K562 (cell line): Measurements from ENCODE around the gene SOCS2. TPM values are rescaled to one million over a fixed set of nuclear protein-coding genes. Genes with fewer than 3 reads are reported as not detected.

Experiments
- BRD9 ChIP-seq: fragments of 450-650 bp; IDR thresholded peaks from 2 replicates; pipeline ENCODE4 v1.6.1; 2018; ENCODE audit warnings: low read depth; ENCODE audit not compliant: partially characterized antibody
- CREM ChIP-seq: IDR thresholded peaks from 2 replicates; pipeline ENCODE4 v1.6.1; 2014; ENCODE audit warnings: antibody characterized with exemption, low read depth
- ELF1 ChIP-seq: fragments of 200-800 bp; sonication (Bioruptor generic); IDR thresholded peaks from 2 replicates; pipeline ENCODE4 v1.6.1; 2016; ENCODE audit warnings: missing genetic modification characterization, missing compliant biosample characterization
- HIVEP1 ChIP-seq: fragments of 250-450 bp; sonication (Bioruptor Pico); IDR thresholded peaks from 2 replicates; pipeline ENCODE4 v1.4.0; 2020; ENCODE audit warnings: mild to moderate bottlenecking
- MBD2 ChIP-seq: sonication (generic); IDR thresholded peaks from 2 replicates; pipeline ENCODE4 v1.6.1; 2016; ENCODE audit warnings: low read depth, borderline replicate concordance
- MIER1 ChIP-seq: fragments of 450-650 bp; IDR thresholded peaks from 2 replicates; pipeline ENCODE4 v1.6.1; 2016; ENCODE audit warnings: antibody characterized with exemption, mild to moderate bottlenecking, low read depth
- MTA2 ChIP-seq: fragments of 450-650 bp; IDR thresholded peaks from 2 replicates; pipeline ENCODE4 v1.6.1; 2016; ENCODE audit warnings: low read depth
- NCOA1 ChIP-seq: fragments of 450-650 bp; IDR thresholded peaks from 2 replicates; pipeline ENCODE4 v1.6.1; 2016; ENCODE audit warnings: low read depth
- NFYB ChIP-seq: IDR thresholded peaks from 2 replicates; pipeline ENCODE4 v1.6.1; 2011; ENCODE audit warnings: mild to moderate bottlenecking, moderate library complexity; ENCODE audit not compliant: insufficient read length; ENCODE audit errors: extremely low read depth
- RAD51 ChIP-seq: fragments of 450-650 bp; IDR thresholded peaks from 2 replicates; pipeline ENCODE4 v1.7.1; 2016; ENCODE audit warnings: low read depth, mild to moderate bottlenecking, borderline replicate concordance
- RBM14 ChIP-seq: fragments of 200-400 bp; formaldehyde crosslinking; IDR thresholded peaks from 2 replicates; pipeline ENCODE4 v1.6.1; 2018; ENCODE audit warnings: low read depth, mild to moderate bottlenecking, low read length, moderate library complexity, borderline replicate concordance; ENCODE audit not compliant: insufficient read depth
- SMAD4 ChIP-seq: fragments of 250-450 bp; sonication (Bioruptor Pico); conservative IDR thresholded peaks from 2 replicates; pipeline ENCODE4 v1.8.0; 2021; ENCODE audit warnings: inconsistent platforms, mild to moderate bottlenecking, moderate library complexity
- SP2 ChIP-seq: IDR thresholded peaks from 2 replicates; pipeline ENCODE4 v1.6.1; 2011; ENCODE audit warnings: mild to moderate bottlenecking, low read depth, low read length, moderate library complexity; ENCODE audit not compliant: poor library complexity, severe bottlenecking; ENCODE audit errors: extremely low read depth
- STAG1 ChIP-seq: sonication (generic); formaldehyde crosslinking; IDR thresholded peaks from 2 replicates; pipeline ENCODE4 v1.5.0; 2020; ENCODE audit warnings: missing genetic modification reagents, borderline replicate concordance
- SUPT5H ChIP-seq: fragments of 450-650 bp; IDR thresholded peaks from 2 replicates; pipeline ENCODE4 v1.6.1; 2016
- ZNF76 ChIP-seq: fragments of 250-450 bp; sonication (Bioruptor Pico); IDR thresholded peaks from 2 replicates; pipeline ENCODE4 v1.4.0; 2020; ENCODE audit warnings: mild to moderate bottlenecking, moderate library complexity, borderline replicate concordance
- polyA plus RNA-seq, 8 experiments: library from polyadenylated mRNA; depleted of rRNA in 4 of 8; stranded (reverse) in 5 of 8; unstranded in 3 of 8; fragments of >200 nt; fragmentation: Nextera tagmentation in 2 of 8; fragmentation: Illumina TruSeq in 1 of 8; extraction: Ambion mirVana in 2 of 8; extraction: Trizol in 1 of 8; gene quantifications; 2 replicates each; pipeline versions ENCODE4 v1.2.1 to v1.2.3, GENCODE V29; 2011 to 2014; ENCODE audit warnings: inconsistent platforms in 1 of 8, missing spikeins in 1 of 8
- total RNA-seq, 7 experiments: library from RNA; depleted of rRNA in 6 of 7; stranded (reverse); fragments of >200 nt in 6 of 7; fragmentation: Illumina TruSeq in 2 of 7; extraction: Trizol in 2 of 7; gene quantifications; 2 replicates each; pipeline versions ENCODE4 v1.2.1 to v1.2.3, GENCODE V29; 2011 to 2021; ENCODE audit warnings: low replicate concordance in 1 of 7
- TF ChIP-seq, protein P1 (sequence below): fragments of 450-650 bp; IDR thresholded peaks from 2 replicates; pipeline ENCODE4 v1.6.1; 2016; ENCODE audit warnings: mild to moderate bottlenecking
- TF ChIP-seq, protein P2 (sequence below): sonication (generic); formaldehyde crosslinking; IDR thresholded peaks from 2 replicates; pipeline ENCODE4 v1.8.0; 2022; ENCODE audit warnings: mild to moderate bottlenecking, missing genetic modification reagents
- TF ChIP-seq, protein P3 (sequence below): fragments of 200-400 bp; formaldehyde crosslinking; IDR thresholded peaks from 2 replicates; pipeline ENCODE4 v1.6.1; 2017; ENCODE audit warnings: mild to moderate bottlenecking, low read depth, low read length, moderate library complexity
- TF ChIP-seq, protein P4 (sequence below): fragments of 150-350 bp; IDR thresholded peaks from 2 replicates; pipeline ENCODE4 v1.6.1; 2014; ENCODE audit warnings: low read depth, mild to moderate bottlenecking, low read length, borderline replicate concordance

SOCS2 gene
- total and polyA plus RNA-seq, 9 of the 15 experiments (the other 6 are each of a cell fraction or from before 2014, with no cell fraction given): 37.0 to 162 (median 98.7) TPM

DNA sequence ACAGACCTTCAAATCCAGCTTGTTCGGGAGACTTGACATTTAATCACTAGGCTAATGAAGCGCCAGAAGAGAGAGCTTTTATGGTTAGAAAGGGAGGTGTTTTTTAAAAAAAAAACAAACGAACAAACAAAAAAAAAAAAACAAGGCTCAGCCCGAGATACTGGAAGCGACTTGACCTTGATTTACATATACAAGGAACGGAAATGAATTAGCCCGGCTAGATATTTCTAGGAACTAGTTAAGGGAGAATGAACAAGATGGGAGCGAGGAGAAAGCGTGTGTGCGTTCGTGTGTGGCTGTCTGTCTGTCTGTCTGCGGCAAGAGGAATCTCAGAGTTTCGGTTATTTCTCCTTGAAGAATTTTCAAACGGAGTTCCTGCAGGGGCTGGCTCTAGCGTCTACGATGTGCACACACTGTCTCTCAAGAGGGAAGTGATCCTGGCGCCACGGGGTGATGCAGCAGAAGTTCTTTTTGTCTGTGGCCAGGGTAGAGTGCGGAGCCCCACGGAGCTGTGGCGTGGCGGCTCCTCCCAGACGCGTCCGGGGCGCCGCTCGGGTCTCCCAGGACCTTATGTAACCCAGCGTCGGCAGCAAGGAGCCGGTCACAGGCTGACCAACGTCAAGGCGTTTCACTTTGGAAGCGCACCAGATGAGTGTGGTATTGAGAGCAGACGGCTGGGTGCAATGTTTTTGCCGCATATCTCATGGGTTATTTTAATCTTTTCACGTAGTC is 18.8 kb downstream of the SOCS2 start (continued):
- TF ChIP-seq SMAD4 (CRISPR knock-in tag) (peak; percentile 99), ELF1 (no peak), NFYB (no peak), HIVEP1 (CRISPR knock-in tag) (no peak), MIER1 (no peak), RAD51 (no peak), SP2 (no peak), RBM14 (no peak), BRD9 (peak; percentile 76), MBD2 (no peak), NCOA1 (no peak), CREM (peak; percentile 60), SUPT5H (peak; percentile 78), STAG1 (CRISPR knock-in tag) (no peak), MTA2 (peak; percentile 48), ZNF76 (CRISPR knock-in tag) (no peak)
- TF ChIP-seq, protein P1, sequence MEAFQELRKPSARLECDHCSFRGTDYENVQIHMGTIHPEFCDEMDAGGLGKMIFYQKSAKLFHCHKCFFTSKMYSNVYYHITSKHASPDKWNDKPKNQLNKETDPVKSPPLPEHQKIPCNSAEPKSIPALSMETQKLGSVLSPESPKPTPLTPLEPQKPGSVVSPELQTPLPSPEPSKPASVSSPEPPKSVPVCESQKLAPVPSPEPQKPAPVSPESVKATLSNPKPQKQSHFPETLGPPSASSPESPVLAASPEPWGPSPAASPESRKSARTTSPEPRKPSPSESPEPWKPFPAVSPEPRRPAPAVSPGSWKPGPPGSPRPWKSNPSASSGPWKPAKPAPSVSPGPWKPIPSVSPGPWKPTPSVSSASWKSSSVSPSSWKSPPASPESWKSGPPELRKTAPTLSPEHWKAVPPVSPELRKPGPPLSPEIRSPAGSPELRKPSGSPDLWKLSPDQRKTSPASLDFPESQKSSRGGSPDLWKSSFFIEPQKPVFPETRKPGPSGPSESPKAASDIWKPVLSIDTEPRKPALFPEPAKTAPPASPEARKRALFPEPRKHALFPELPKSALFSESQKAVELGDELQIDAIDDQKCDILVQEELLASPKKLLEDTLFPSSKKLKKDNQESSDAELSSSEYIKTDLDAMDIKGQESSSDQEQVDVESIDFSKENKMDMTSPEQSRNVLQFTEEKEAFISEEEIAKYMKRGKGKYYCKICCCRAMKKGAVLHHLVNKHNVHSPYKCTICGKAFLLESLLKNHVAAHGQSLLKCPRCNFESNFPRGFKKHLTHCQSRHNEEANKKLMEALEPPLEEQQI: no peak
- TF ChIP-seq, protein P2, sequence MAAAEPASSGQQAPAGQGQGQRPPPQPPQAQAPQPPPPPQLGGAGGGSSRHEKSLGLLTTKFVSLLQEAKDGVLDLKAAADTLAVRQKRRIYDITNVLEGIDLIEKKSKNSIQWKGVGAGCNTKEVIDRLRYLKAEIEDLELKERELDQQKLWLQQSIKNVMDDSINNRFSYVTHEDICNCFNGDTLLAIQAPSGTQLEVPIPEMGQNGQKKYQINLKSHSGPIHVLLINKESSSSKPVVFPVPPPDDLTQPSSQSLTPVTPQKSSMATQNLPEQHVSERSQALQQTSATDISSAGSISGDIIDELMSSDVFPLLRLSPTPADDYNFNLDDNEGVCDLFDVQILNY: no peak
- TF ChIP-seq, protein P3, sequence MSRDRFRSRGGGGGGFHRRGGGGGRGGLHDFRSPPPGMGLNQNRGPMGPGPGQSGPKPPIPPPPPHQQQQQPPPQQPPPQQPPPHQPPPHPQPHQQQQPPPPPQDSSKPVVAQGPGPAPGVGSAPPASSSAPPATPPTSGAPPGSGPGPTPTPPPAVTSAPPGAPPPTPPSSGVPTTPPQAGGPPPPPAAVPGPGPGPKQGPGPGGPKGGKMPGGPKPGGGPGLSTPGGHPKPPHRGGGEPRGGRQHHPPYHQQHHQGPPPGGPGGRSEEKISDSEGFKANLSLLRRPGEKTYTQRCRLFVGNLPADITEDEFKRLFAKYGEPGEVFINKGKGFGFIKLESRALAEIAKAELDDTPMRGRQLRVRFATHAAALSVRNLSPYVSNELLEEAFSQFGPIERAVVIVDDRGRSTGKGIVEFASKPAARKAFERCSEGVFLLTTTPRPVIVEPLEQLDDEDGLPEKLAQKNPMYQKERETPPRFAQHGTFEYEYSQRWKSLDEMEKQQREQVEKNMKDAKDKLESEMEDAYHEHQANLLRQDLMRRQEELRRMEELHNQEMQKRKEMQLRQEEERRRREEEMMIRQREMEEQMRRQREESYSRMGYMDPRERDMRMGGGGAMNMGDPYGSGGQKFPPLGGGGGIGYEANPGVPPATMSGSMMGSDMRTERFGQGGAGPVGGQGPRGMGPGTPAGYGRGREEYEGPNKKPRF: no peak
- TF ChIP-seq, protein P4, sequence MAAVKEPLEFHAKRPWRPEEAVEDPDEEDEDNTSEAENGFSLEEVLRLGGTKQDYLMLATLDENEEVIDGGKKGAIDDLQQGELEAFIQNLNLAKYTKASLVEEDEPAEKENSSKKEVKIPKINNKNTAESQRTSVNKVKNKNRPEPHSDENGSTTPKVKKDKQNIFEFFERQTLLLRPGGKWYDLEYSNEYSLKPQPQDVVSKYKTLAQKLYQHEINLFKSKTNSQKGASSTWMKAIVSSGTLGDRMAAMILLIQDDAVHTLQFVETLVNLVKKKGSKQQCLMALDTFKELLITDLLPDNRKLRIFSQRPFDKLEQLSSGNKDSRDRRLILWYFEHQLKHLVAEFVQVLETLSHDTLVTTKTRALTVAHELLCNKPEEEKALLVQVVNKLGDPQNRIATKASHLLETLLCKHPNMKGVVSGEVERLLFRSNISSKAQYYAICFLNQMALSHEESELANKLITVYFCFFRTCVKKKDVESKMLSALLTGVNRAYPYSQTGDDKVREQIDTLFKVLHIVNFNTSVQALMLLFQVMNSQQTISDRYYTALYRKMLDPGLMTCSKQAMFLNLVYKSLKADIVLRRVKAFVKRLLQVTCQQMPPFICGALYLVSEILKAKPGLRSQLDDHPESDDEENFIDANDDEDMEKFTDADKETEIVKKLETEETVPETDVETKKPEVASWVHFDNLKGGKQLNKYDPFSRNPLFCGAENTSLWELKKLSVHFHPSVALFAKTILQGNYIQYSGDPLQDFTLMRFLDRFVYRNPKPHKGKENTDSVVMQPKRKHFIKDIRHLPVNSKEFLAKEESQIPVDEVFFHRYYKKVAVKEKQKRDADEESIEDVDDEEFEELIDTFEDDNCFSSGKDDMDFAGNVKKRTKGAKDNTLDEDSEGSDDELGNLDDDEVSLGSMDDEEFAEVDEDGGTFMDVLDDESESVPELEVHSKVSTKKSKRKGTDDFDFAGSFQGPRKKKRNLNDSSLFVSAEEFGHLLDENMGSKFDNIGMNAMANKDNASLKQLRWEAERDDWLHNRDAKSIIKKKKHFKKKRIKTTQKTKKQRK: no peak
